SKM-1 (cell line): Measurements from ENCODE around the gene KLK14.

Source experiments
- DNase-seq: peaks from one replicate; lab custom pipeline; 2025; ENCODE audit not compliant: unreplicated experiment; lab: John Stamatoyannopoulos, UW

KLK14 gene

DNA sequence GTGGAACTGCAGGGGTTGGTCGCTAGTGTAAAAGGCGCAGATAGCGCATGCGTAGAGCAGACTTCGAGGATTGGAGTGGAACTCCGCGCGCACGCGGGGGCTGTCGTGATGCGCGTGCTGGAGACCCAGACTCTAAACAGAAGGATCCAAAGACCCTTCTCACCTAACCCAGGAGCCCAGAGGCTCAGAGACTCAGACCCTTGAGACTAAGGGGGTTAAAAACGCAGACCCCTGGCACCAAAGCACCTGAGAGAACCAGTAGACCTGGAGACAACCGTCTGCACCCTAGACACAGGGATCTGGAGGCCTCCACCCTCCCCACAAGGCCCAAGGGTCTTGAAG, 26.1 kb upstream of the KLK14 start:
- DNase-seq = no peak

GRCh38 chr19:51108066-51108804, 25.5 kb upstream of the KLK14 start, which contains the start of gene CTU1:
CTU1 (minus strand) TSS chr19:51108409; CDS start chr19:51104569, 3,840 bp downstream.
- peak; percentile 90 for DNase-seq

GRCh38 chr19:51107406-51108065, 24.8 kb upstream of the KLK14 start:
- no peak for DNase-seq

DNA sequence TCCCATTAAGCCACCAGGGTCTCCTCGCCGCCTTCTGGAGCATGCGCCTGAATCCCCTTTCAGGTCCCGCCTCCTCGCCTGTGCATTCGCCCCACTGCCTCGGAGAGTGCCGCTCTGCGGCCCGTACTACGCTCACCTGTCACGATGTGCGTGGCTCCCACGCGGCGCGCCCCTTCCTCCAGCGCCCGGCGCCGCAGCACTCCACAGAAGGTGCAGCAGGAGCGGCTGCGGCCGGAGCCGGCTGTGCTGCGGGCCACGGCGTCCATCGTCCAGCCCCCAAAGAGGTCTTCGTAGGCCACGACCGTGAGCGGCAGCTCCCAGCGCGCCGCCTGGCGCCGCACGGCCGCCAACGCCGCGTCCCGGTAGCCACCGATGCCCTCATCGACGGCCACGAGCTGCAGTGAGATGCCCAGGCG, 21.2 kb upstream of the KLK14 start:
- DNase-seq = no peak

GRCh38 chr19:51102991-51103390, 20.3 kb upstream of the KLK14 start:
- DNase-seq = no peak

DNA sequence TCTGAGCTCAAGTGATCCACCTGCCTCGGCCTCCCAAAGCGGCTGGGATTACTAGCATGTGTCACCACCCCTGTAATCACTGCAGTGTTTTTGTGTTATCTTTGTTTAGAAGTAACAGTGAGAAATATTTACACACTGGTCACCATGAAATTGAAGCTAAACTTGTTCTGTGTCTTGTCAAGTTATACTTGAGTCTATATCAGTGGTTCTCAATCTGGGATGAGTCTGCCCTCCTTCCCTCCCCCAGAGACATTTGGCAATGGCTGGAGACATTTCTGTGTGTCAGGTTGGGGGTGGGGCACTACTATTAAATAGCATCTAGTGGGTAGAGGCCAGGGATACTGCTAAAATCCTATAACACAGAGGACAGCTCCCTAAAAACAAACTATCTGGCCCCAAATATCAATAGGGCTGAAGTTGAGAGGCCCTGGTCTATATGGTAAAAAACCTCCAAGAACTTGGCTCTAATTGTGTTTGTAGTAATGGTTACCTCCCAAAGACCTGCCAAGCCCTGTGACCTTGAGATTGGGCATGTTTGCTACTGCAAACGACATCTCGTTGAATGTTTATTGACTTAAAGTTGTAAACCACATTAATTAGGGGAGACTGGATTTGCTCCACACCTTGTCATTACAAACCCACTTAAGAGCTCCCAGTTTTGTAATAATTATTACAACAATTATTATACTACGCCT, 18.6 kb upstream of the KLK14 start:
- DNase-seq = no peak

GRCh38 chr19:51100601-51101000, 17.9 kb upstream of the KLK14 start:
- no peak for DNase-seq

DNA sequence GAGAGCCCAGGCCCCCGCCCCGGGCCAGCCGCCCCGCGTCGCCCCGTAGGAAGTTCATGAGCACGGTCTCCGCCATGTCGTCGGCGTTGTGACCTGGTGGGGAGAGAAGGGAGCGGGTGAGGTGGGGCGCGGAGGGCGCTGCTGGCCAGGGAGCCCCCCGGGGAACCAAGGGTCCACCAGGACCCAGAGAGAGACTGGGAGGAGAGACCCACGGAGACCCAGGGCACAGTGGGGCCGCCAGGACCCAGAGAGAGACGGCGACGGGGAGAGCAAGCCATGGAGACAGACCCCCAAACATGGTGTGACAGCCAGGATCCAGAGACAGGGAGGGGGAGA, 16.3 kb upstream of the KLK14 start:
- no peak for DNase-seq

GRCh38 chr19:51098365-51099046, 15.8 kb upstream of the KLK14 start:
- DNase-seq = no peak

- DNase-seq = no peak
Observed at GRCh38 chr19:51097796-51098195, 15.1 kb upstream of the KLK14 start.

- peak; percentile 1 for DNase-seq
Observed at GRCh38 chr19:51097166-51097738, 14.6 kb upstream of the KLK14 start.

DNA sequence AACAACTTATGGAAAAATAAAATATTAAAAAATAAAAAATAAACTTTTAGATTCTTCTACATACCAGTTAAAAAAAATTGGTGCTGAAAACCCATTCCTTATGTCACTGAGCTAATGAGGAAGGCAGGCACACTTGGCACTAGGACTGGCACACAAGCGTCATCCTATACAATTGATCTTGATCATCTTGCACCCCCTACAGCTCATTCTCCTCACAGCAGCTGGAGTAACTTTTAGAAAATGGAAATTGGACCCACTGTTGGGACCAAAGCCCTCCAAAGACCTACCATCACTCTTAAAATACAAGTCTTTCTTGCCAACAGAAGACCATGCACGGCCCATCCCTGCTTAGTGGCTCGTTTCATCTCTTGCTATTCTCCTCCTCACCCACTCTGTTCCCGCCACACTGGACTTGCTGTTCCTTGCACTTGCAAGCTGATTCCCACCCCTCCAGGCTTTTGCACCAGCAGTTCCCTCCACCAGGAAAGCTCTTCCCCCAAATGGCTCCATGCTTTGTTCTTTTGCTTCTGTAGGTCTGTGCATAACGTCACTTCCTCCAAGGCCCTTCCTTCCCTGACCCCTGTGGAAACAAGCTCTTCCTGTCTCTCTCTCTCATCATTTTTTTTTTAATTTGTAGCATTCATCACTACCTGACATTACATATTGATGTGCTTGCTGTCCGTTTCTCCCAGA, 13.9 kb upstream of the KLK14 start:
- DNase-seq = no peak

DNA sequence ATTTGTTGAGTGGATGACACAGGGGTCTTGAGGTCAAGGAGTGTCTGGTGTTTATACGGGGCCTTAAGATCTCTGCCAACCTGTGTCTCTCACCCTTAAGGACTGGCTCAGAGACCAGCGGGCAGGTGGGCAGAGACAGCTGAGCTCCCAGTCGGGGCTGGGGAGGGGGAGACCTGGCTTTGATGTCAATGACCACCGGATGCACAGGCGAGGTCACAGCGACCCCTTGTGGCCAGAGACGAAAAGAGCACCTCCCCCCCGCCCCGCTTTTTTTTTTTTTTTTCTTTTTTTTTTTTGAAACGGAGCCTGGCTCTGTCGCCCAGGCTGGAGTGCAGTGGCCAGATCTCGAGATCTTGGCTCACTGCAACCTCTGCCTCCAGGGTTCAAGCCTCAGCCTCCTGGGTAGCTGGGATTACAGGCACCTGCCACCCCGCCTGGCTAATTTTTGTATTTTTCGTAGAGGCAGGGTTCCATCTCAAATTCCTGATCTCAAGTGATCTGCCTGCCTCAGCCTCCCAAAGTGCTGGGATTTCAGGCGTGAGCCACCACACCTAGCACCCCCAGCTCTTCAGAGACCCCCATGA, 12.1 kb upstream of the KLK14 start:
- no peak for DNase-seq

GRCh38 chr19:51093510-51094345, 11.0 kb upstream of the KLK14 start:
- DNase-seq = no peak

GRCh38 chr19:51093101-51093500, 10.4 kb upstream of the KLK14 start:
- no peak for DNase-seq

- DNase-seq = no peak
Observed at GRCh38 chr19:51091895-51092873, 9.5 kb upstream of the KLK14 start.

- DNase-seq = no peak
Observed at GRCh38 chr19:51091126-51091525, 8.4 kb upstream of the KLK14 start.

DNA sequence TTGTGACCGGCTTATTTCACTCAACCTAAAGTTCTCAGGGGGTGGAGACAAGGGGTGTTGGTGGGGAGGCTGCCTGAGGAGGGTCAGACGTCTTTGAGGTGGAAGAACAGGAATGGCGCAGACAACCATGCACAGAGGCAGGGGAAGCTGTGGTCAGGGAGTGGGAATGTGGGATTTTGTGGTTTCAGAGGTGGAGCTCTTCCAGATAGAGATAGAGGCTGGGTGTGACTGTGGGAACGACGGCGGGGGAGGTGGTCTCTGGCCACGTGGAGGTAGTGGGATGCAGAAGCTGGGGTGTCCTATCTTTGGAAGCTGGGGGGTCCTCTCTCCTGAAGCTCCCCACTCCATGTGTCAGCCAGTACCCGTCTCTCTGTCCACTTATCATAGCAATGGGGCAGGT, 7.8 kb upstream of the KLK14 start:
- no peak for DNase-seq
